Hematopoietic multipotent progenitor cell treated with erythropoietin and hydrocortisone succinate and interleukin-3 and kit ligand, for 8 days (in vitro differentiated cells): ENCODE measurements around the gene MET.

Experiments
- DNase-seq: peaks from one replicate; pipeline ENCODE4 v3.0.0-alpha.2; 2015

Gene MET

DNA sequence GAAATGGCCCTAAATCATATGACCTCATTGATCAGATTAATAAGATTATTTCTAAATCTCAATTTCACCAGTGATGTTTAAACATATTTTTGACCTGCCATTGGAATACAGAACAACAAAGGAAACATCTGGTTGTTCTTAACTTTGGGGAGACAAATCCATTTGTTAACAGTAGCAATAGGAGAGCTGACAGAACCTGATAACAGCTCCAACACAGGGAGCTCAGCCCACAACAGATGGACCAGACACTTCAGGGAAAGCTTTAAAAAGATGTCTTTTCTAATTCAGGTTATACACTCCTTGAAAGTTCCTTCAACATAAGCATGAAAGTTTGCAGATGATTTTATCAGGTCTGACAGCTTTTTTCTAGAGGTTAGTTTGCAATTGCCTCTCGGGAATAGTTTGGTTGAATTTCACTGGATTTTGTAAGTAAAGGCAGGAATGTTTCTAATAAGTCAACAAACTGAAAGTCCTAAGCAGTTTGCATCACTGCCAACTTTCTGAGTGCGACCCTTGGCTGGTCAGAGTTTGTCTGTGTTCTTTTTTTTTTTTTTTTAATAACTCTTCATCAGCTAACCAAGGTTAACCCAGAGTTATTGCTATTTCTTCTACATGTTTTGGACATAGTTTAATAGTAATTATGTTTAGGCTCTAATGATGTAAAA, 6.5 kb upstream of the MET start:
- DNase-seq: no peak

DNA sequence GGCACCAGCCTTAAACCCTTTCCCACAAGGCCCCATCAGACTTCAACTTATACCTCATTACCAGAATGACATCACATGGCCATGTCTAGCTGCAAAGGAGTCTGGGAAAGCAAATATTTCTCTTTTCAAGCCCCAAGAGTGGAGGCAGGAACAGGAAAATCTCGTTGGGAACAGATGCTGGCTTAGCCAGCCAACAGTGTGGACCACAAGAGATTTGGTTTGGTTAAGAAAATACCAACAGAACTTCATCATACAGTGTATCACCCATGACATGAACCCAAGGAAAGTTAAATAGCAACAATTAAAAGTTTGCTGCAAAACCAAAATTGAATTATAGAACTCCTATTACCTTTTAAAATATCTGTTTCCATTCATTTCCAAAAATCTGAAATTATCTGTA, 2.2 kb upstream of the MET start:
- no peak for DNase-seq

DNA sequence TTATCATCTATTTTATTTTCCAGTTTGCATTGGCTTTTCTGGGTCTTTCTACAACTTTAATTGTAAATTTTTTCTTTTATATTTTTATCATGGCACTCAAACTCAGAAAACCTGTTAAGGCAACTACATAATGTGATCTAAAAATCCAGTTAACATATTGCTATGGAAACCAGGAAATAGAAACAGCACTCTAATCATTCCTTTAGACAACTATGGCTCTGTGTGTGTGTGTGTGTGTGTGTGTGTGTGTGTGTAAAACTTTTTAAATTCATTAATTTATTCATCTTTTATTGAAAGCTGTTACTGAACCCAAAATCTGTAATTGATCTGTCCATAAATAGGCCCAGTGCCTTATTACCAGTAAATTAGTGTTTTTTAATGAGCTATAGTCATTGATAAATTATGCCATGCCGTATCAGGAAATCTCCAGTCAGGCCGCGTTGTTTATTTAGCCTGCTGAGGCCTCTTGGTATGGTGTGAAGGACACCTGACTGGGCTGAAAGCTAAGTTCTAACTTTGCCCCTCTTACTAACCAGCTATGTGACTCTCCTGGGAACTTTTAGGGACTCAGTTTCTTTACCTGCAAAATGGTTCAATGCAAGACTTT, 1.5 kb upstream of the MET start:
- DNase-seq: no peak

DNA sequence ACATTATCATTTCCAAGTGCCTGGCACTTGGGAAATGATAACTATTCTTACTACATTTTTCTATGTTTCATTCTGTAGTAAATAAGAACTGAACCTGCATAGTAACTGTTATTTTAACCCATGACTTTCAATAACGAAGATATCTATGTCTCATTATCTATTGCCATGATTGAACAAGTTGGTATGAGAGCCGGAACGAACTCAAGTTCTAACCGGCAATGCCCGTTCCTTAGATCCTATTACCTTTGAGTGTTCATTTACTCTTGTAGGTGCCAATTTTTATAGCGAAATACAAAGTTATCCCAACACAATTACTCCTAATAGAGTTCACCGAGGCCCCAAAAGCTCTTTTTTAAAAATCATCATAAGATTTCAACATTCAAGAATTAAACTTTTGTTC, 885 bp upstream of the MET start:
- no peak for DNase-seq

DNA sequence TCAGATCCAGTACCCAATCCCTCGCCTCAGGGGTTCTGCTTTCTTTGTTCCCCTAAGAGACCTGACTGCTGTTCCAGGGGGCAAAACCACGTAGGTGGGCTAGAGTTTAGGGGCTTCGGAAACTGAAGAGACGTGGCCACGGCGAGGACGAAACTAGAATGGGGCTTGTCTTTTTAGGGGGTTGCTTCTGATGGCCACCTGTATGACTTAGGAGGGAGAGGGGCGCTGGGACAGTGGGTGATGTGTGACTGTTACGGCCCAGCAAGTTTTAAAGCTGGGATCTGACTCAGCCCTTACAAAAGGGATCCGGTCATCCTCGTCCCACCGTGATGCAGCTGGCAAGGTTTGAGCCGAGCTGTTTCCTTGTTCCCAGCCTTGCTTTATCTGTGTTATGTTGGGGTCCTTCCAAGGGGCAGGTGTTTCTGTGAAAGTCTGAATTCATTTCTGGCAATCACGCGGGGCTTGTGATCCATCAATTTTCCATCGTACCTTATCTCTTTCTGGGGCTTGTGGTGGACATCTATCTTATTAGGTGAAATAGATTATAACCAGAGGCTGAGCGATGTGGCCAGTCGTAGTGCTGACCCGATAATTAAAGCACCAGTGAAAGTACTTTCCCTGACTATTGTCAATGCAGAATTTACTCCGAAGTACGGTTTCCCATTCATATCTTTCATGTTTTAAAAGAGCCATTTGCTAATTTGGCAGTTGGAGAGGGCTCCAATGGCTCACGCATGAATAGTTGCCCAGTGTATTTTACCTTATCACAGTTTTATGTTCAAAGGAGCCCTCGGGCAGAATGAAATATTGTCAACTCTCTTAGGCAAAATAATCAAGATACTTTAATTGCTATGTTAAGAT, 830 bp downstream of the MET start:
- no peak for DNase-seq

DNA sequence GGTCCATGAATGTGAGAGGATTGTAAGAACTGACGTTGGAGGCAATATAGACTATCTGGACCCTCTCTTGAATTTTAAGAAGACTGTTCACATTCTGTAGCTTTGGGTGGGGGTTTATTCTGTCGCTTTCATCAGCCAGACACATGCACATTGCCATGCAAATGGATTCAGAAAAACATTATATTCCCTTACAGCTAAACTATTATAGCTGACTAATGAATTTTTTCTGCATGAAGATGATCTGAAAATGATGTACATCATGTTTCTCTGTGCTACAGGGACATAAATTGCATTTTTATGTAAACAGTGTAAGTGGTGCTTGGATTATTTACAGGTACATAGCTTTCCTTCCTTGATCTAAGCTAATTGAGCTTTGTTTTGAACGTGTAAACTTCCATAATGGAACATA, 1.5 kb downstream of the MET start:
- DNase-seq: no peak

DNA sequence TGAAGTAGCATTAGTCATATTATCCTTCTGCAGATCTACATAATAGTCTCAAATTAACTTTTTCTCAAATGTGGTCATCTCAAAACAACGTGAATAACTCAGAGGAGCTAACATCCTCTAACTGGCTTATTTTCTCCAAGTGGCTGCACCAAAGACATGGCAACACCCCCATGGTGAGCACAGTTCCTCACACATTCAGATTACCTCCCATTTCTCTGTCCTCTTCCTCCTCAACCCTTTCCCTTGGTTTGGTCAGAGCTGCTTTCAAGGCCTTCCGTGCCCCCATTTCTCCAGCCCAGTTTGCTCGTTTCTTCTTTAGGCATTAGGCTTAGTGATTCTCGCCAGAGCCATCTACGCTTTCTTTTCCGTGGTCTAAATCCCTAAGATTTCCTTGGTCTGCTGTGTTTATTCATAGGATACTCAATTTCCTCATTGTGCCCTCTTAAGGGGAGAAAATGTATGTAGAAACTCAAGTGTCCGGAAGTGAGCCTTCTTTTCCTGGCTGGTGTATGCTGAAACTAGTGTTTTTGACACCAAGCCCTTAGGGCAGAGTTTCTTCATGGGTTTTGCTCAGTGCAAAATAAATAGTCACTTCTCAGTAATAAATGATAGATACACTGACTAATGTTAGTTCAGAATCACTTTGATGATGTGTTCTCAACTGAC, 2.6 kb downstream of the MET start:
- no peak for DNase-seq

DNA sequence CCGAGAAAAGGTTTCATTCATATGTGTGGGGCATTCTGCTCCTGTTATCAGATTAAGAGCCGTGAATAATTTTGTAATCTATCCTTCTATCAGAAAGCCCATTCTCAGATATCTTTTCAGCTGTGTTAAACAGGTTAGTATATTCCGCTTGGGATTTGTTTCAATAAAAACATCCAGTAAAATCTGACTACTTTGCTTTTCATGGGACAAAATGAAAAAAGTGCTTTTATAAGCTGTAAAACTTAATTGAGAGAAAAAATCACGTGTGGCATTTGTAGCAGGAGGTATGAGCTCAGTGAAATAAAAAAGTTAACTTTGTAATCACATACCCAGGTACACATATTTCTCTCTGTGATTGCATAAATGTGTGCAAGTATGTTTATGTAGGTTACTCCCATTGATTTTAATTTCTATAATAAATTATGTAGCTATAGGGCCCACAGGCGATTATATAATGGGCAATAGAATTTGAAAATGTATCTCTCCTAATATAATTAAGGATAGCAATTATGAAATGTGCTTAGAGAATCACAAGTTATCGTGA, 3.9 kb downstream of the MET start:
- DNase-seq: no peak

DNA sequence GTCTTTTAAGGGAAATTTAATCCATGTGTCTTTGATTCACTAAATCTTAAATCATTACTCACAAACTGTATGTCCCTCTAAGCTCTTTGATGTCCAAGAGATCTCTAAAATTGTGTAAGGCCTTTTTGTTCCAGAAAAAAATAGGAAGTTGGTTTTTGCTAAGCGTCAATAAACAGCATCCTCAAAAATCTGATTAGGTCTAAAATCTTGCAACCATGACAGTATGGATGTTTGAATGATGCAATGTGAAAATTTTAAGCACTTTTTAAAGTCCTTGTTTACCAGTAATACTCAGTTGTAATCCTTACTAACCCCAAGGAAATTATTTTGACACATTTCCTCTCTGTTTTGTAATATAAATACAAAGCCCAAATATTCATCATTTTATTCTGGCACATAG, 6.8 kb downstream of the MET start:
- no peak for DNase-seq

DNA sequence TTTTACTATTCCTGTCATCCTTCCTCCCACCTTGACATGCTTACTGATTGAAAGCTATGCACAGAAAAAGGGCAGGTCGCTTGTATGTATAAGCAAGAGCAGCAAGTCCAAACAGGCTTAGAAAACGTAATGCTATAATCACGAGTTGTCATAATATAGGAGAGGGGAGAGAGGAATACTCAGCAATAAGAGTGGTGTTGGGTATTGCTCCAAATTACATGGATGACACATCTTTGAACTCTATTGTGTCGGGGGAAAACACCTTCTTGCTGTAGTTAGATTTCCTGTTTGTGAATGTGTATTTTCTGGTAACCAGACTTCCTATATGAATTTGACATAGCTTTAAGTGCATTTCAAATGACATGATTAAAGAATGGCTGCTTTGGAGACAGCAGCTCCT, 7.5 kb downstream of the MET start:
- DNase-seq: no peak

DNA sequence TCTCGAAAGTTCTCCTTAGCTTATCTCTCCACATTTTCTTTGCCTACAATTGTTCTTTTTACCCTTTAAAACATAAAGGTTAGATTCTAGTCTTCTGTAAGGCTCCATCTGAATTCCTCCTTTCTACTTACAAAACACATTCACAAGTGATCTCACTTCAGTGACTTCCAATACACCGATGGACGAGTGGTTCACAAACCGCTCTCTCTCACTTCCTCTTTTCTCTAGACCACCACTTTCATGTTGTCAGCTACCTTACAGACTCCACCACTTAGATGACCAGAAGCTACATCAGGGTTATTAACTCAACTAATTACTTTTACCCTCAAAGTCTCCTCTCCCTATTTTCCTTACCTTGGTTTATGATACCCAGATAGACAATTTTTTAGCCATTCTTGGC, 11.8 kb downstream of the MET start:
- no peak for DNase-seq

DNA sequence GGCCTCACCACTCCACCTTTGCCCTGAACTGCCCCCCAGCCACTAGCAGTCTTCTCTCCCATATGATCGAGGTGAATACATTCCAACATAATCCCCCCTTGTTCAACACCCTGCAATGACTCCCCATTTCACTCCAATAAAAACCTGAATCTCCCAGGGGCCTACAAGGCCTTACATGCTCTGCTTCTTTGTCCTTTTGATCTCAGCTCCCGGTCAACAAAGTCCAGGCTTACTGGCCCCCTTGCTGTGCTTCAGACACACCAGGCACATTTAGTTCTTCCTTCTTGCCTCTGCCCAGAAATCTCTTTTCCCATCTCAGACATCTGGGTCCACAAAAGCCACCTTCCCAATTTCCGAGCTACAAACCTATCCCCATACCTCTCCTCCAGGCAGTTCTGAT, 14.0 kb downstream of the MET start:
- DNase-seq: no peak

DNA sequence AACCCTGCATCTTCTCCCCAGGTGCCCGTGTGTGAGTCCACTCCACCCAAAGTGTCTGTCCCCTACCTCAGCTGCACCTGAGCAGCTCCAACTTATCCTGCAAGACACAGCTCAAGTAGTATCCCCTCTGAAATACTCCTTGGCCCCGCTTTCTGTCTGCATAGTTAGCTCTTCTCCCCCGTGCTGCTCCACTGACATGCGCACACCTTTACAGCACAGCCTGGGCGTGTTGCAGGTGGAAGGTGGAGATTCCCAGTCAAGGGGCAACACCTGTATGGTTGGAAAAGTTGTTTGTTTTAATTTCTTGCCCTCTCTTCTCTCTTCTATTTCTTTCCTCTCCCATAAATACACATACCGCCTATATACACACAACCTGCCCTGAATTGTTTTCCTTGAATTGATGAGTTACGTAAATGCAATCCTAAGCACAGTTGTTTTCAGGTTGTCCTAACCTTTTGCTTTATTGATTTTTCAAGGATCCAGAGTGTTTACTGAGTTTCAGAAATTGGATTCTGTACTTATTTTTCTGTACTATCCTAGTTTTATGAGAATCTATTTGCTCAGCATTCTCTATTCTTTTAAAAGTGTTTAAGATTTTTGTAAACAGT, 14.9 kb downstream of the MET start:
- DNase-seq: no peak

DNA sequence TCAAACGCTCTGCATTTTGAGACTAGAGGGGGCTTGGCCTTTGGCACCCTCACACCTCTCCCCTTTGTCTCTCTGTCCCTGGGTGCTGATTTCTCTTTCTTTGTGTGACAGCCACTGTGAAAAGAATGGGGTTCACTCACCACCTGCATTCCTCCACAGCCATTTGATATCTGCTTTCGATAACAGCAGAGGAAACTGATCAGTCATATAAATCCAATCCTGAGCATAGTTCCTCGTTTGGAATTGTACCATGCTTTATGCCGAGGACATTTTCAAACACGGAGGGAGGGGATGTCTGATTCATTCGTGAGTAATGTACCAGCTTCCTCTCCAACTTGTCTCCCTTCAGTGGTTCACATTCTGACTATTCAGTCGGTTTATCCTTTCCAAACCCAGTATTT, 15.8 kb downstream of the MET start:
- DNase-seq: no peak

DNA sequence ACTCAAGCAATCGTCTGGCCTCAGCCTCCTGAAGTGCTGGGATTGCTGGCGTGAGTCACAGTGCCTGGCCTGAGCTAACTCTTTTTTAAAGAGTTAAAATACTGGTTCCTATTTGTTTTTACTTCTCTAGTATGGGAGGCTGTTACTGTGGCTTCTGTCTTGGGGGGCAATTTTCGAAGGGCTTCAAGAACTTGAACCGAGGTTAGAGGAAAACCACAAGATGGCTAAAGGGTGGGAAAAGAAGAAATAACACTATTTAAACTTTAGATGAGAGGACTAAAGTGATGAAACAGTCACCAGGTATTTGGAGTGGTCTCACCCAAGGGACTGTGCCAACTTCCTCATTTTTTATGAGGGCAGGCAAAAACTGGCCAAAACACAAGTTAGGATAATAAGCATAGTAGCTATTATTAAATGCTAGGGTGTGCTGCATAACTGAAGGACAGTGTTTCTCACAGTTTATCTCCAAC, 17.8 kb downstream of the MET start:
- DNase-seq: no peak

DNA sequence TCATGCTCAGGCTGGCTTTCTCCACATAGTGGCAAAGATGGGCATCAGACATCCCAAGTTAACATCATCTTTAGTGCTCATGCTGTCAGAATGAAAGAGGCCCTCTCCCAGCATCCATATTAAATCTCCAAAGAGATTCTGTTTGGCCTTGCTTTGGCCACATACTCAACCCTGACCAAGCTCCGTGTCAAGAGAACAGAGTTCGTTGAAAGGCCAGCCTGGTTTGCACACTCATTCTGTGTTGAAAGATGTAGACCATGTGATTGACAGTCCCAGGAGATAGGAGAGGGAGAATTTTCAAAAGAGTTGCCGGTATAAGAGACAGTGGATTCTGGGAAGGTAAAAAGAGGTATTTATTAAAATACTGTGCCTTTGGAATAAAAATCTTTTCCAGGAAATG, 19.7 kb downstream of the MET start:
- DNase-seq: no peak

DNA sequence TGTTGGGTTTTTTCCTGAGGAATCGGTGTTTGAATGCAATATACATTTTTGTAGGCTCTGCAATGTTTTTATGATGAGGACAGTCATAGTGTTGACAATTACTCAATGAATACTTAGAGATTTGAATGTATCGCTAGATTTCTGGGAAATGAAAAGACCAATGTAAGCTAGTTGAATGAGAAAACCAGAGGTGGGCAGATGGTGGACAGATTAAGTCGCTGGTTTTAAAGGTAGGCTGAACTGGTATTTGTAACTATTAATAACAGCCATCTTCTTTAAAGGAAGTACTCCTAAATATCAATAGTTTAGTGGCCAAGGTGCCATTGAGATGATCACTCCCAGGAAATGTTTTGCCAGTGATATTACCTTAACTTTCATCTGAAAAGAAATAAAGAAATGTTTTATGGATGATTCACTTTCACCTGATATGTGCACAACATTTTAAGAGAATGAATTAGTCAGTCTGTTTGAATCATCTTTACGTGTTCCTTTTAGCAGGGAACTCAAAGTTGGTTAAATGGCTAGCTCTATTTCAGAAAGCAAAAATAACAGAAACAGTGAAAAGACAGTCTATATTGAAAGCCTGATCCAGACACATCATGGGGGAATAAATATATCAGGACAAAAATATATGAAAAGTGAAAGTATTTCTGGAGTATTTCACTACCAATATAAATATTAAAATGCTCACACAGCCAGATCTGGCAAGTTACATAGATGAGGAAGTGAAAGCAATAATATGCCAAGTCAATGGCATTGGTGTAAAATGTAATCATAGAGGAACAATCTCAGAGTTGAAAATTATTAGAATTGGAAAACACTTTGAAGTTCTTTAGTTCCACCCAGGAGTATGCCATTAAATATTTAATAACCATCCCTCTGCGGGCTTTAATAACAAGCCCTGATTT, 20.7 kb downstream of the MET start:
- DNase-seq: no peak

DNA sequence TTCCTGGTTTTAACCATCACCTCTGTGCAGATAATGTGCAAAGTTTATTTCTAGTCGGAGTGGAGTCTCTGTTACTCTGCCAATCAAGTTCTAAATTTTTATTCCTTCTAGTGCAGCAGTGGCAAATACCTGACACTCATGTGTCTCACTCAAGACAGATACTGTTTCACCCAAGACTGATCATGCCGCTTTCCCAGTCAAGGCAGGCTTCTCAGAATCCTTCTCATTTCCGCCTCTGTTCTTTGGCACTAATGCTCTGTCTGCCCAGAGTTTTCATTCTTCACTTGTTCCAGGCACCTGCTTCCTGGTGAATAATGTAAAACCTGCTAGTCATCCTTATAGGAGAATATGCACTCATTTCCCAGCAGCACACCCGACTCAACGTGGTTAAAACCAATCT, 24.7 kb downstream of the MET start:
- no peak for DNase-seq

DNA sequence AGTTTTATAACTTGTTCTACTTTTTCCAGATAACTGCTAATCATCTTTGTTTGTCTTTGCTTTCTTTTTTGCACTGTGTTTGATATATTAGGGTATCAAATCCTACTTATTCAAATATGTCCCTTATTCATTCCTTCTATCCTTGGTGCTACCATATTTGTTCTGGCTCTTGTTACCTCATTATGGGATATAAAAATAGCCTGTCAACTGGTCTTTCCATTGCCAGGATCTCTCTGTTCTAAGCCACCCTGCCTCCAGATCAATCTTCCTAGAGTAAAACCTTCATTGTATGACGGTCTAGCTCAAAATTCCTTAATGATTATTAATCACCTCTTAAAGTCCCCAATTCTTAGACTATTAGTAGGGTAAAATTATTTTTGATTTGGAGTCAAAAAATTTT, 25.2 kb downstream of the MET start:
- no peak for DNase-seq

DNA sequence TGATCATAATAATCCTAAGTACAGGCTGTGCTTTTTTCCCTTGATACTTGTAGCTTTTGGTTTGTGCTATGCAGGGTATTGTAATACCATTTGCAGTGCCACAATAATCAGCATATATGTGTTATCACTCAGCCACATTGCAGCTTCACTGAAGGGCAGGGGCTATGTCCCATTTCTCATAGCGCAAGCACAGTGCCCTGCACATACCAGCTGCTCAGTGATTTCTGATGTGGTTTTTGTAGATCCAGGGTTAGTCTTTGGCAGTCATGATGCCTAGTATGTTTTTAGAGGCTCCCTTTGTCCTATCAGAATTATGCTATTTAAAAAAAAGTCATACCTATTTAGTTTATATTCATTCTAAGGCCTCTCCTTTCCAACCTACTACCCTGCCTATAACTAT, 25.8 kb downstream of the MET start:
- no peak for DNase-seq

DNA sequence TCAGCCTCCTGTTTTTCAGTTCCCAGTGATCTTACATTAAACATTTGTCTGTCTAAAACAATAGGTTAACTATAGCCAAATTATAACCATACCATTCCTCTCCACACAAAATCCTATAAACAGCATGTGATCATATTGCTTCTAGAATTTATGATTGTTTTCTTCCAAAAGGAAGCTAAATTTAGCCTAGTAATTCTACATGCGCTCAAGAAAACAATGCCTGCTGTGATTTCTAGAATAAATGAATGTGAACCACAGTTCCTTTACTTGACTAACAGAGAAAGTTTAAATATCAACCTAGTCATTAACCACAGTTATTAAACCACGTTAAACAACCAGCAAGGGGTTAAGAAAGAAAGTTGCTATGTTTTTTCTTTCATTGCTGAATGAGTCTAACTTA, 26.4 kb downstream of the MET start:
- no peak for DNase-seq
